Measurements from ENCODE around the gene TSPAN14.

TSPAN14 gene

DNA sequence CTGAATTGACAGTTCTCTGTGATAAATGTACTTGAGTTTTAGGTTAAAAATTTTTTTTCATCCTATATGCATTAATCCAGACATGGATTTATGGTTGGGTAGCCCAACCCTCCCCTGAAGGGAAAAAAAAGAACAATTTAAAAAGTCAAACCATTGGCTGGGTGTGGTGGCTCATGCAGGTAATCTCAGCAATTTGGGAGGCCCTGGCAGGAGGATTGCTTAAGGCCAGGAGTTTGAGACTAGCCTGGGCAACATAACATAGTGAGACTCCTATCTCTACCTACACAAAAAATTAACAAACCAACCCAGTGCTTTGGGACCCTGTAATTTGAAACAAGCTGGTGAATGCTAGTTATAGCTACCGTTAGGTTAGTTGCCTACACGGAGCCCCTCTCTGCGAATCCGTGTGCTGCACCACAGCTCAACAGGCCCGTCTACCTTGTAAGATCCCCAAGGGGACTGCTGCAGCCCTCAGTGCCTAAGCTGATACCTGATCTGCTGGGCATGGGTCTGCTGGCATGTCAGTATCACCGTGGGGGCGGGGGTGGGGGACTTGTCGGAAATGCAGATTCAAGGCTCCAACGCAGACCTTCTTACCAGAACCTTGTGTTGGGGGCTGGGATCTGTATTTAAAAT lies 32.8 kb downstream of the TSPAN14 start:
- DNase-seq (ENCODE audit: low read depth in 1 of 2, low spot score in 1 of 2), result no peak

GRCh38 chr10:80487421-80487785 lies 33.3 kb downstream of the TSPAN14 start:
- DNase-seq (ENCODE audit: low read depth in 1 of 2, low spot score in 1 of 2), result no peak

GRCh38 chr10:80487791-80488538 lies 33.9 kb downstream of the TSPAN14 start:
- DNase-seq (ENCODE audit: low read depth in 1 of 2, low spot score in 1 of 2), result no peak

DNA sequence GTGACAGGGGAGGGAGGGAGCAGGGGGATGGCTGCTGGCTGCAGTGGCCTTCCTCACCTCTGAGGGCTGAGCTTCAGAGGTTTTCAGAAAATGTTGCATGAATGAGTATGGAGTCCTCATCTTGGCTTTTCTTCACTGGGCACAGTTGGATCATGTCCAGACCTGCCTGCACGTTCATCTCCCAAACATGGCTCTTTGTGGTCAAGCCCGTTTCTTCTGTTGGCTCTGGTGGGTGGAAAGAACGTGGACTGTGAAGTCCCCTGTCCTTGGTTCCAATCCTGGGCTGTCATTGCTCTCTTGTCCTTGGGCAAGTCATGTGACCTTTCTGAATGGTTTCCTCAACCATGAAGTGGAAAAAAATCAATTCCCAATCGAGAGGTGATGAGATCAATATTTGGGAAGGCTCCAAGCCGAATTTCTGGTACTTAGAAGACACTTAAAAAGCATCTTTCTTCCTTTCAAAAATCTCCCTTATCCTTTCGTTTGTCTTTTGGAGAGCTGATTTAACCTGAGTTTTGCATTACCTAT lies 34.5 kb downstream of the TSPAN14 start:
- DNase-seq (ENCODE audit: low read depth in 1 of 2, low spot score in 1 of 2), result no peak

DNA sequence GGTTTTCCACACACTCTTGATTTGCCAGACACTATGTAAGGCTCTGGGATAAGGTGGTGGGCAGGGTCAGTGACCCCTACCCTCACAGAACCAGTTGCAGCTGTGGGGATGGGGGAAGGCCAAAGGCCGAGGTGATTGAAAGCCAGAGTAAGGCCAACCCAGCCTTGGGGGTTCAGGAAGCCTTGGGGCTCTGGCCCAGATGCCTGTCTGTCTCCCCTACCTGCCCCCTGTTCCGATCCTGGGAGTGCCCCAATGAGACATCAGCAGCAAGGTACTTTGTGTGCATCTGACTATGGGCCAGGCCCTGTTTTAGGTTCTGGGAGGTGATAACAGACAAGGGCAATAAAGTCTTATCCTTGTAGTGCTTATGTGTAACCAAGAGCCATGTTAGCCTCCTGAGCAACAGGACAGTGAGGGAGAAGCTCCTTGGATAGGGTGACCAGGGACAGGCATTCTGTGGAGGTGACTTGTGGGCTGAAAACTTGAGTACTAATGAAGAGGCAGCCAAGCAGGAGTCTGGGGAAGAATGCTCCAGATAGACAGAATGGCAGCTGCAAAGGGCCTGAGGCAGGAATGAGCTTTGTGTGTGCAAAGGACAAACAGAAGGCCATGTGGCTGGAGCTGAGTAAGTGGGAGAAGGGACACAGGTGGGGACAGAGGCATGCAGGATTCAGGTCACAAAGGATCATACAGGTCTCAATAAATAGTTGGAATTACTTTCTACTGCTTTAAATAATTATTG lies 35.4 kb downstream of the TSPAN14 start:
- no peak for DNase-seq (ENCODE audit: low read depth in 1 of 2, low spot score in 1 of 2)

DNA sequence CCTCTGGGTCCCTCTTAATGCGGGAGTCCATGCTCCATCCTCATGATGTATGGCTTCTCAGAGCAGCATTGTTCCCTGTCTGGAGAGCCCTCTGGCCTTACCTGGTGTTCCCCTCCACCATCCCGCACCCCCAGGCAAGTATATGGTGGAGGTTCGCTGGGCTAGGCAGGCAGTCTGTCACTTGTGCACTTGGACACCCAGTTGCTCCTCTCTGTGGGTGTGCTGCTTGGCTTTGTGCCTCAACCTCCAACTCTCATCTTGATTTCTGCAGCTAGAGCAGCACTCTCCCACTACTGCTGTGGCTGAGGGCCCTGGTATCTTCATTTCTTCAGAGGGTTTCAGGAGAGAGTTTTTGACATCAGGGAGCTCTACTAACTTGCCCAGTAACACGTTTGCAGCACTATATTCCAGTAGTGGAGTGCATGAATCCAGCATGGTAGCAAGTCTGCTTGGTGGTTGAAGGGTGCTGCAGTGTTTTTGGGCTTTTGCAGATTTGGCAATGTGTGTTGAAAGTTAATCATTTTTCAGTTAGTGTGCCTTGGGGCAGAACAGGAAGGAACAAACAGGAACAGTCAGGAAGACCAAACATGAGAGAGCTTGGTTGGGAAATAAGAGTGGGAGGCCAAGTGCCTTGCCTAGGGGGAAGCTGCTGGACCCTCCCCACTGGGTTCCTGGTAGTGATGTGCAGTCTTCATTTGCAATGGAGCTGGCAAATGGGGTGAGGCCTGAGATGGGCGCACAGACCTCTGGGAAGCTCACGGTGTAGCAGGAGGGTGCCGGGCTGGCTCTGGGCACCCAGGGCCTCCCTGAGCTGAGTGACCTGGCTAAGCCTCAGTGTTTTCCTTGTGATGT lies 37.4 kb downstream of the TSPAN14 start:
- DNase-seq (ENCODE audit: low read depth in 1 of 2, low spot score in 1 of 2), result no peak

GRCh38 chr10:80492848-80493521 lies 38.9 kb downstream of the TSPAN14 start:
- DNase-seq (ENCODE audit: low read depth in 1 of 2, low spot score in 1 of 2), result no peak

- DNase-seq (ENCODE audit: low read depth in 1 of 2, low spot score in 1 of 2), result no peak
Observed at GRCh38 chr10:80493522-80494051, 39.5 kb downstream of the TSPAN14 start.

DNA sequence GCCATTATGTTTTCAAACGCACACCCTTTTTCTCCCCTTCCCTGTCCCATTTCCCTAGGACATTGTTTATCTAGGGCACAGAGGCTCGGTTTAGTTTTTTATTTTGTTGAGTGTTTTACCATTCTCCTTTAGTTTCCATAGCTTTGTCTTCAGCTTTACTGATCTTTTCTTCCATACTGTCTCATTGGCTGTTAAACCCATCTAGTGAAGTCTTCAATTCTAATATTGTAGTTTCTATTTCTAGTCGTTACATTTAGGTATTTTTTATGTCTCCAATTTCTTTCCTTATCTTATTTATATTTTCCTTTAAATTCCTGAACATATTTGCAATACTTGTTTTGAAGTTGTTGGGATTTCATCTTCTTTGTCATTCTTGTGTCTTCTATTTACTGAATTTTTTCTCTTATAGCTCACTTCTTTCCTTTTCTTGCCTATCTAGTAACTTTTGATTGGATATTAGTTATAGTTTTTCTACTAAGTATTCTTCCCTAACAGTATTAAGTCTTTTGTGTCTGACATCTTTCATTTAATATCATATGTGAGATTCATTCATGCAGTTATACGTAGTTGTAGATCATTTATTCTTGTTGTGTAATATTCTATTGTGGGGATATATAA lies 42.6 kb downstream of the TSPAN14 start:
- no peak for DNase-seq (ENCODE audit: low read depth in 1 of 2, low spot score in 1 of 2)

DNA sequence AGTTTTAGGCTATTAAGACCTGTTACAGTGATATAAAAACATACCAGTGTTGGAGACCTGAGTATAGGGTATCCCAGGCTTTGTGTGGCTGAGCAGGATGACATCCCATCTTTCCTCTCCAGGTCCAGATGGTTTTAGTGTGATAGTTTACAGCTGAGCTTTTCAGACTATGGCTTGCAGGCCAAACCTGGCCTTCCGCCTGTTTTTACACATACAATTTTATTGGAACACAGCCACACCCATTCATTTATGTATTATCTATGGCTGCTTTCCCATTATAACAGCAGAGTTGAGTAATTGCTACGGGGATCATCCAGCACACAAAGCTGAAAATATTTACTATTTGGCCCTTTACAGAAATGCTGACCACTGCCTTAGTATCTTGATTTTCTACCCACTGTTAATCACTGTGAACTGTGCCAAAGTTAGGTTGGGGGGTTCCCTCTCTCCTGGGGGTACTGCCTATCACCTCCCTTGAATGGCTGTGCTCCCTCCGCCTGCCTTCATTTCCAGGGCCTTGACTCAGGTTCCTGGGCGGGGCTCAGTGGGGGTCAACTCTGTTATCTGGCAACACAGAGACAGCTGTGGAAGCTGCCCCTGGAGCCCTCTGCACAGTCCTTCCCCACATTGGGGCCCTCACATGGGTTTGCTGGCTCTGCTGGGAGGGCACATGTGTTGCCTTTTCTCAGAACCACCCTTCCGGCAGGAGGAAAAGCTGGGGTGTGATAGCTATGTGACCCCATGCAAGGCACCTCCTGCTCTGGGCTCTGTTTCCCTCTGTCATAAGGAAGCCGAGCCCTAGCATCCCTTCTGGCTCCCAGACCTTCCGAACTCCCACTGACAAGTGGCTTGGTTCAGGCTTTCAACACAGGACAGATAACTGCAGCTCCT lies 43.3 kb downstream of the TSPAN14 start:
- no peak for DNase-seq (ENCODE audit: low read depth in 1 of 2, low spot score in 1 of 2)

DNA sequence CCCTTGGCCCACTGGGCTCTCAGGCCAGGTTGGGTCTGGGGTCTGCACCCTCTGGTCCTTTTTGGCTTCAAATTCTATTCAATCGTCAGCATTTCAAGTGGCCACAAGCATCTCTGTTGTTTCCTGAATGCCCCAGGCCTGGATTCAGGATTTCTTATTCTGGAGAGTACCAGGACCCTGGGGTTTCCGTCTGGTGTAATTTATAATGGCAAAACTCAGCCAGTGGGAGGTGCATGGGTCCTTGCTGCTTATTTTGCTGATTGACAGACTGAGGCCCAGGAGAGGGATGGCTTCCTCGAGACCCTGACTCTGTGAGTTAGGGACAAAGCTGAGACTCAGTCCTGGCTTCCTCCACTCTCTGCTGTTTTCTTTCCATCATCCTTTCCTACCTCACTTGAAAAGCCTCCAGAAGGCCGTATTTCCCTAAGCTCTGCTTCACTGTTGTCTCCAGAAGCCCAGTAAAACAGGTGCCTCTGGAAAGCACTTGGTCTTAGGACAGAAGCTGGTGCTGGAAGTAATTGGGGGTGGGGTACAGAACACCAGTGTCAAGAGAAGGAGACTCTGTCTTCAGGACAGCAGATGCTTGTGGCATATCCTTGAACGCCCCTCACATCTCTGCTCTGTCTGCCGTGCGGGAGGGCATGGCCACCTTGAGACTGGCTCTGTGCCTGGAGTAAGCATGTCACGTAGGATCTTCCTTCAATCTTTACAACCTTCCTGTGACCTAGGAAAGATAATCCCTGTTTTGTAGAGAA lies 44.1 kb downstream of the TSPAN14 start:
- DNase-seq (ENCODE audit: low read depth in 1 of 2, low spot score in 1 of 2), result no peak

GRCh38 chr10:80498833-80499741 lies 45.0 kb downstream of the TSPAN14 start:
- DNase-seq (ENCODE audit: low read depth in 1 of 2, low spot score in 1 of 2), result peak; percentile 29 to 52

DNA sequence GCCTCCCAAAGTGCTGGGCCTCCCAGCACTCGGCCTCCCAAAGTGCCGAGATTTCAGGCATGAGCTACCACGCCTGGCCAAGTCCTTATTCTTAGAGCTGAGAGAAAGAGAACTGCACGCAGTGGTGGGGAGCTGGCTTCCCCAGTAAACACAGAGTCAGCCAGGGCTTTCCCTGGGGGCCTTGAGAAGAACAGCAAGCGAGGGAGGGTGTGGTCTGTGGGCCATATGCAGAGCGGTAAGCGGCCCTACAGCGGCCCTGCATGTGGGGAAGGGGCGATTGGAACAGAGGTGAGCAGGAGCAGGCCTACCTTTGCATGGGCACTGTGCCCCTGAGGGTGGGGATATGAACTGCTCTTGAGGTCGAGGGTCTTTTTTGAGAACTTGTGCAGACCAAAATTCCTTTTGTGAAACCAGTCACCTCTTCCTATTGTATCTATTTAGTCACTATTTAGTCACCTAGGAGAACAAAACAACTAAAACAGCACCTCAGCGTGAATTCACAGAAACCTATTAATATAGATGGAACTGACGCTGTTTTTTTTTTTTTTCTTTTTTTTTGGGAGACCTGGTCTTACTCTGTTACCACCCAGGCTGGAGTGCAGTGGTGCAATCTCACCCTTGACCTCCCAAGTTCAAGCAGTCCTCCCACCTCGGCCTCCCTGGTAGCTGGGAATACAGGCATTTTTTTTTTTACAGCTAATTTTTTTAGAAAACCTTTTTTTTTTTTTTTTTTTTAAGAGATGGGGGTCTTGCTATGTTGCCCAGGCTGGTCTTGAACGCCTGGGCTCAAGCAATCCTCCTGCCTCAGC lies 46.7 kb downstream of the TSPAN14 start:
- DNase-seq (ENCODE audit: low read depth in 1 of 2, low spot score in 1 of 2), result no peak

DNA sequence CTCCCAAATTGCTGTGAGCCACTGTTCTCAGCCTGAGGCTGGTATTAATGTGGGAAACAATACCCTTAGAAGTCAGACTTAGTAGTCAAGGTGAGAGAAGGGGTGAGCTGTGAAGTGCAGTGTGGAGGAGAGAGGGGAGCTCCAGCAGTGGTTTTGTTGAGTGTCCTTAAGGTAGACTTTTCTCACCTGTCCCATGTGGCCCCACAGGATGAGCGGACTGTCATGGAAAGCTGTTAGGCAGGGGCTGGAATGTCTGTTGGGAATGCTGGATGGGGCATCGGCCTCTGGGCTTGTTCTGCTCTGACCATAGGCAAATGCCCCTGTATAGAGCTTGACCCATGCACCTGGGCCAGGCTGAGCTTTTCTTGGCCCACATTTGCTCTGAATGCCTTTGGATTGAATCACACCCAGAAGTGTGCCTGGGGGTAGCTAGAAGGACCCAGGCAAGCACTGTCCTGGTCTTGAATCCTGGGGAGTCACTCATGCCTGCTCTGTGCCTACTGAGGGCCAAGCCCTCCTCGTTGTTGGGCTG lies 47.3 kb downstream of the TSPAN14 start:
- DNase-seq (ENCODE audit: low read depth in 1 of 2, low spot score in 1 of 2), result no peak

GRCh38 chr10:80501913-80502521 lies 47.9 kb downstream of the TSPAN14 start:
- no peak for DNase-seq (ENCODE audit: low read depth in 1 of 2, low spot score in 1 of 2)
